GM21360 (cell line): ENCODE measurements around the gene CAMK4.
A peak's percentile ranks its signal among the peaks of the same experiment; 100 is the strongest.

ENCODE experiments used
- ATAC-seq: cut with Tn5 transposase; IDR thresholded peaks from one replicate; pipeline ENCODE4 v1.9.1; 2021; ENCODE audit warnings: mild to moderate bottlenecking, moderate library complexity; ENCODE audit not compliant: unreplicated experiment

The CAMK4 gene

GRCh38 chr5:111472096-111472495, 247.9 kb downstream of the CAMK4 start:
- no peak for ATAC-seq

GRCh38 chr5:111472579-111472978, 248.4 kb downstream of the CAMK4 start:
- ATAC-seq = peak; percentile 66

DNA sequence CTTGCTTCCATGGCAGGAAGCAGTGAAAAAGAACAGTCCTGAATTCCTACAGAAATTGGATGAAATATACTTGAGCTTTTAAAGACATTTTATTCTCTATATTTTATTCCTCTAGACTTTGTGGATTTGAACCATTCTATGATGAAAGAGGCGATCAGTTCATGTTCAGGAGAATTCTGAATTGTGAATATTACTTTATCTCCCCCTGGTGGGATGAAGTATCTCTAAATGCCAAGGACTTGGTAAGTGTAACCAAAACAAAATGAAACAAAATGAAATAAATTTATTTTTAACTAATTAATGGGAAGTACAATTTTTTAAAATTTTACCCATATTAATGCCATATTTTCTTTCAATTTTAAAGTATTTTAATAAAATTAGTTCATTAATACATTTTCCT, 254.1 kb downstream of the CAMK4 start:
- ATAC-seq = no peak

GRCh38 chr5:111478898-111479297, 254.7 kb downstream of the CAMK4 start:
- no peak for ATAC-seq

- ATAC-seq = no peak
These were observed 256.2 kb downstream of the CAMK4 start for GRCh38 chr5:111480346-111480745.

- no peak for ATAC-seq
These were observed 261.9 kb downstream of the CAMK4 start for GRCh38 chr5:111486055-111486454.

GRCh38 chr5:111486926-111487325, 262.7 kb downstream of the CAMK4 start:
- no peak for ATAC-seq

- ATAC-seq = no peak
These were observed 264.2 kb downstream of the CAMK4 start for GRCh38 chr5:111488353-111488752.

- no peak for ATAC-seq
These were observed 268.8 kb downstream of the CAMK4 start for GRCh38 chr5:111493031-111493430.

- ATAC-seq = no peak
These were observed 270.3 kb downstream of the CAMK4 start for GRCh38 chr5:111494355-111494999.

GRCh38 chr5:111495159-111495558, 271.0 kb downstream of the CAMK4 start:
- ATAC-seq = no peak

GRCh38 chr5:111498346-111498745, 274.2 kb downstream of the CAMK4 start:
- ATAC-seq = no peak

GRCh38 chr5:111502956-111503355, 278.8 kb downstream of the CAMK4 start:
- ATAC-seq = no peak

DNA sequence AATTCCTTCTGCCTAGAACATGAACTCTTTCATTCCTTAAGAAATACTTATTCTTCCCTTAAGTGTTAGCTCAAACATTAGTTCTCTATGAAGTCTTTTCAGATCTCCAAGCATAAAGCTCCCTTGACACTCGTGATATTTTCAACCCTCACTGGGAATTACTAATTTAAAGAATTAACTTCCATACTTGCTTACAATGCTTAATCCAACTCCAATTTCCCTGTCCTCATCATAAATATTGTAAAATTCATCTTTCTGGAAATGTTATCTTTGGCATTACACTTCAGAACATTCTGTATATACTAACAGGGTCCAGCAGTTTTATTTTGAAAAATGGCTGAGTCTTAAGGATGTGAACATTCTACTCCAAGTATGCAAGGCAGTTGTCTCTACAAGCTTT, 280.9 kb downstream of the CAMK4 start:
- no peak for ATAC-seq

DNA sequence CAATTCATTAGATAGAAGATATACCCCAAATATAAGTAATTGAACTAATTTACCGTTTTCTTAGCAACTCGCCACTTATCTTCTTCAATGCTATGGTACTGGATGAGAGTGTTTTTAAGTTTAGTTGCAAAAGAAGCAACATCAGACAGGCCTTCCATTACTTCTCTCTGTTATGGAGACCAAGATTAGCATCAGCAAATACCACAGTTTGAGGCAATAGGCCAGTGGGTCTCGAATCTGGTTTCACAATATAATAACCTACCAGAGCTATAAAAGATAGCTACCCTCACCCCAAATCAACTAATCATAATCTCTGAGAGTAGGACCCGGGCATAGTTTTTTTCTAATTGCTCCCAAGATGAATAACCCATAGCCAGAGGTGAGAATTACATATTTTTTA, 283.1 kb downstream of the CAMK4 start:
- no peak for ATAC-seq

GRCh38 chr5:111509119-111509518, 284.9 kb downstream of the CAMK4 start:
- ATAC-seq = no peak

DNA sequence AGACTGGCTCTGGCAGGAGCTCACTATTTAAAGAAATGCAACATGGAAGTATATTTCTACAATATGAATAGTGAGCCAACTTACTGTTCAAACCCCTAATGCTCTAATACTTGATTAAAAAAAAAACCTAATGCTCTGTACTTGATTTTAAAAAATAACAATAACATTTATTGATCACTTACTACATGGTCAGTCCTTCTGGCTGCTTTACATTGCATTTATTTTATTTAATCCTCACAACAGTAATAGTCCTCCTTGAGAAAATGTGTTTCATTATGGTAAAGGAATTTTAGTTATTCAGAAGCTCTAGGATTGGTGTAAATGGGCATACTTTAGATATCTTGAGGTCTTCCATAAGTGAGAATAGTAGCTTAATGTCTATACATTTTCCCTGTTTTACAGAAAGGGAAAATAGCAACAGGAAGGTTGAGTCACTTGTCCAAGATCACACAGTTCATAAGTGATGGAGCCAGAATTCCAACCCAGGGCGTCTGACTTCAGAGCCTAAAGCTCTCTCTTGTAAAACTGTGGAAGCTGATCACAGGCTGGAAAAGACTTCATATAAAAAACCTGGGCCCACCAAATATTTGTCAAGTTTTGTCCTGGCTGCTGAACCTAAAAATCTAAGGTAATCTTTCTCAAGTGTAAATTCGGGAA, 287.1 kb downstream of the CAMK4 start:
- no peak for ATAC-seq

- ATAC-seq = no peak
These were observed 287.7 kb downstream of the CAMK4 start for GRCh38 chr5:111511831-111512374.

GRCh38 chr5:111512375-111513130, 288.4 kb downstream of the CAMK4 start, which contains the start of gene STARD4:
Gene STARD4 (minus strand): TSS chr5:111512535. CDS start chr5:111507433, 5,102 bp downstream.
- peak; percentile 94 for ATAC-seq

DNA sequence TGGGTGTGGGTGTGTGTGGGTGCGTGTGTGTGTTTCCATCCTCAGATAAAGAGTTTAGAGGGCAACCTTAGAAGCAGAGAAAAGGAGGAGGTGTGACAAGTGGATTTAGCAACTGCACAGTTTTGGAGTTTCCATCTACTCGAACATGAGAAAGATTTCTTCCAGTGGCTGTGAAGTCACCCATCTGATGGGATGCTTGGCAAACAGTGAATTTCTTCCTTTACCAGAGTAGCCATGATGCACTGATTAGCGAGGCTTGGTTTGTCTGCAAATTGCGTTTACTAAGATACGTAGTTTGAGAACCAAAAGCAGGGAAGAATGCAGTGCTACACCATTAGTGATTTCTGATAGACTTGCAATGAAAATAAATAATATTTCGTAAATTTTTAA, 288.9 kb downstream of the CAMK4 start:
- no peak for ATAC-seq

DNA sequence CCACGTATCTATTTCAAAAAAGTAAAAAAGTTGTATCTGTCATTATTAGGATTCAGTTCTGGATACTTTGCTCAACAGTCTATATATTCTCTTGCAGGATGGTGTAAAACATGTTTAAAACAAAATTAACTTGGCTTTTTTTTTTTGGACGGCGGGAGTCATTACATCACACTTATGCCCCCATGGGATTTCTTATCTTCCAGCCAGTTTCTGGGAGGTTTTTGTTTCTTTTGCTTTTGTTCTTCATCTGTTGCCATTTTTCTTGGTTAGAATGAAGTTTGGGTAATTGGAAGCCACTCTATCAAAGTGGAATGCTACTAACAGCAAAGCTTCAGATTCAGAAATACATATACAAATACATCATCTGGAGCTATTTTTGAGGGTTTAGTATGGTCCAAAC, 289.9 kb downstream of the CAMK4 start:
- ATAC-seq = no peak
